OCI-LY7 (cell line): Measurements from ENCODE around the gene ST6GALNAC5. TPM values are rescaled to one million over a fixed set of nuclear protein-coding genes. Genes with fewer than 3 reads are reported as not detected.

Source experiments
- BruUV-seq: library from RNA; stranded (reverse); fragments of 400-500 nt; replicated peaks from 2 replicates; lab custom pipeline; 2021; lab: Mats Ljungman, UMichigan
- CTCF ChIA-PET: fragments of 300-600 bp; sonication (Branson Sonifier 250); formaldehyde crosslinking; loops from one replicate; lab custom pipeline; 2022; ENCODE audit warnings: antibody characterized with exemption; ENCODE audit not compliant: unreplicated experiment; lab: Charles Lee
- POLR2A ChIA-PET: fragments of 300-600 bp; sonication (Branson Sonifier 250); formaldehyde crosslinking; loops from one replicate; lab custom pipeline; 2022; ENCODE audit warnings: antibody characterized with exemption; lab: Charles Lee
- DNase-seq: peaks from one replicate; pipeline ENCODE4 v3.0.0-alpha.2; 2015; ENCODE audit warnings: low spot score
- H2AFZ ChIP-seq: fragments of 200-600 bp; sonication (generic), shearing (Covaris generic); 2 replicates; pipeline ENCODE4 v1.6.1; 2014; ENCODE audit warnings: mild to moderate bottlenecking, antibody characterized with exemption, low read length, moderate library complexity
- H3K27ac ChIP-seq: fragments of 200-600 bp; sonication (generic); 2 replicates; pipeline ENCODE4 v1.5.1; 2014; ENCODE audit warnings: mixed run types, low read depth, mild to moderate bottlenecking, moderate library complexity, low read length, inconsistent platforms; ENCODE audit not compliant: poor library complexity, severe bottlenecking
- H3K36me3 ChIP-seq: fragments of 200-600 bp; sonication (generic); 2 replicates; pipeline ENCODE4 v1.6.1; 2014; ENCODE audit warnings: mild to moderate bottlenecking, antibody characterized with exemption, low read length, moderate library complexity, mixed read lengths; ENCODE audit not compliant: insufficient read depth
- H3K4me1 ChIP-seq: fragments of 200-600 bp; sonication (generic); 2 replicates; pipeline ENCODE4 v1.5.1; 2014; ENCODE audit warnings: mild to moderate bottlenecking, low read length; ENCODE audit not compliant: insufficient read depth, poor library complexity, severe bottlenecking
- H3K4me2 ChIP-seq: fragments of 200-600 bp; sonication (generic); 2 replicates; pipeline ENCODE4 v1.6.1; 2014; ENCODE audit warnings: mild to moderate bottlenecking, low read length
- H3K4me3 ChIP-seq: fragments of 200-600 bp; sonication (generic); 2 replicates; pipeline ENCODE4 v1.5.1; 2014; ENCODE audit warnings: mild to moderate bottlenecking, low read depth, low read length; ENCODE audit not compliant: poor library complexity, severe bottlenecking
- H3K79me2 ChIP-seq: fragments of 200-600 bp; sonication (generic); 2 replicates; pipeline ENCODE4 v1.6.1; 2016; ENCODE audit warnings: low read depth, mild to moderate bottlenecking, low read length, moderate library complexity, mixed read lengths; ENCODE audit not compliant: insufficient read depth
- H3K9me2 ChIP-seq: fragments of 200-600 bp; sonication (generic); 2 replicates; pipeline ENCODE4 v1.6.1; 2016; ENCODE audit warnings: mild to moderate bottlenecking, low read length, mixed read lengths; ENCODE audit not compliant: insufficient read depth
- H3K9me3 ChIP-seq: fragments of 200-600 bp; sonication (generic); 2 replicates; pipeline ENCODE4 v1.6.1; 2014; ENCODE audit warnings: mild to moderate bottlenecking, mixed run types, low read length, mixed read lengths
- H4K20me1 ChIP-seq: fragments of 200-600 bp; sonication (generic); 2 replicates; pipeline ENCODE4 v1.6.1; 2014; ENCODE audit warnings: mild to moderate bottlenecking, antibody characterized with exemption, low read length, moderate library complexity, mixed read lengths; ENCODE audit not compliant: insufficient read depth
- CTCF ChIP-seq: fragments of 200-600 bp; sonication (generic); conservative IDR thresholded peaks from 2 replicates; pipeline ENCODE4 v1.5.1; 2014; ENCODE audit warnings: mild to moderate bottlenecking, antibody characterized with exemption, low read length, moderate library complexity, mixed read lengths
- EZH2phosphoT487 ChIP-seq: fragments of 200-600 bp; sonication (generic); IDR thresholded peaks from 2 replicates; pipeline ENCODE4 v1.6.1; 2018; ENCODE audit warnings: low read depth, borderline replicate concordance, mild to moderate bottlenecking, mixed run types, antibody characterized with exemption, low read length, moderate library complexity, mixed read lengths
- intact Hi-C: fragments of 100-400 bp; cut with micrococcal nuclease; formaldehyde crosslinking; loops from one replicate; pipeline ENCODE4 v1.10.0; 2022; ENCODE audit not compliant: unreplicated experiment
- total RNA-seq, 2 experiments: library from RNA; depleted of rRNA in 1 of 2; stranded (reverse); fragments of >200 nt in 1 of 2; shearing (Covaris generic) in 1 of 2; gene quantifications; 2 replicates each; pipeline ENCODE4 v1.2.3, GENCODE V29; 2014 to 2022

Gene ST6GALNAC5
- total RNA-seq, 2 experiments from 2014 or later, result not detected

- CTCF ChIA-PET, result no interaction called here
- POLR2A ChIA-PET, result no interaction called here
- TF ChIP-seq EZH2phosphoT487 (no peak), CTCF (no peak)
- no peaks in the 10 kb centered on the region for H4K20me1 ChIP-seq
- BruUV-seq, result no TSS peak
- no peaks in the 10 kb centered on the region for H3K79me2 ChIP-seq
- no peaks in the 10 kb centered on the region for H3K36me3 ChIP-seq
- DNase-seq, result no peak
- intact Hi-C loops, result no loop called here
- no peak overlapping the region for H3K4me3 ChIP-seq
- H2AFZ ChIP-seq, result no peak overlapping the region
- no peaks in the 10 kb centered on the region for H3K9me2 ChIP-seq
- H3K9me3 ChIP-seq, result no peaks in the 10 kb centered on the region
- no peak overlapping the region for H3K27ac ChIP-seq
- H3K4me1 ChIP-seq, result no peaks in the 10 kb centered on the region
- no peak overlapping the region for H3K4me2 ChIP-seq
Measured at GRCh38 chr1:76856104-76856503, 11.2 kb upstream of the ST6GALNAC5 start.

- Histone ChIP-seq H3K4me3 (no peak overlapping the region), H2AFZ (no peak overlapping the region), H3K4me1 (no peaks in the 10 kb centered on the region), H3K9me2 (no peaks in the 10 kb centered on the region), H3K79me2 (no peaks in the 10 kb centered on the region), H3K27ac (no peak overlapping the region), H3K36me3 (no peaks in the 10 kb centered on the region), H4K20me1 (no peaks in the 10 kb centered on the region), H3K4me2 (no peak overlapping the region), H3K9me3 (no peaks in the 10 kb centered on the region)
- POLR2A ChIA-PET, result no interaction called here
- TF ChIP-seq EZH2phosphoT487 (no peak), CTCF (no peak)
- intact Hi-C loops, result no loop called here
- DNase-seq, result no peak
- no TSS peak for BruUV-seq
- CTCF ChIA-PET, result no interaction called here
Measured at GRCh38 chr1:76857138-76857537, 10.1 kb upstream of the ST6GALNAC5 start.

- no peaks in the 10 kb centered on the region for H3K9me3 ChIP-seq
- no peak overlapping the region for H2AFZ ChIP-seq
- no peaks in the 10 kb centered on the region for H3K4me1 ChIP-seq
- BruUV-seq, result no TSS peak
- ChIA-PET POLR2A (no interaction called here), CTCF (no interaction called here)
- H3K27ac ChIP-seq, result no peak overlapping the region
- intact Hi-C loops, result no loop called here
- TF ChIP-seq EZH2phosphoT487 (no peak), CTCF (no peak)
- no peaks in the 10 kb centered on the region for H4K20me1 ChIP-seq
- no peaks in the 10 kb centered on the region for H3K79me2 ChIP-seq
- no peaks in the 10 kb centered on the region for H3K9me2 ChIP-seq
- no peak overlapping the region for H3K4me2 ChIP-seq
- H3K4me3 ChIP-seq, result no peak overlapping the region
- H3K36me3 ChIP-seq, result no peaks in the 10 kb centered on the region
- no peak for DNase-seq
Measured at GRCh38 chr1:76857973-76858372, 9.3 kb upstream of the ST6GALNAC5 start.
